PC-3 (cell line): ENCODE results near the gene SLC8A2. TPM values are rescaled to one million over a fixed set of nuclear protein-coding genes. Genes with fewer than 3 reads are reported as not detected.
A peak's percentile ranks its signal among the peaks of the same experiment; 100 is the strongest.

Experiments
- ATAC-seq: fragments of 200-7000 bp; cut with Tn5 transposase; 2 replicates; pipeline ENCODE4 v1.9.1; 2020; ENCODE audit warnings: mild to moderate bottlenecking, moderate library complexity
- BruUV-seq: library from RNA; stranded (reverse); fragments of 400-500 nt; replicated peaks from 2 replicates; lab custom pipeline; 2021; lab: Mats Ljungman, UMichigan
- CTCF ChIA-PET: fragments of 300-600 bp; sonication (Branson Sonifier 250); formaldehyde crosslinking; loops from one replicate; lab custom pipeline; 2022; ENCODE audit warnings: antibody characterized with exemption; lab: Charles Lee
- POLR2A ChIA-PET: fragments of 300-600 bp; sonication (Branson Sonifier 250); formaldehyde crosslinking; loops from one replicate; lab custom pipeline; 2022; ENCODE audit warnings: antibody characterized with exemption; ENCODE audit not compliant: unreplicated experiment; lab: Charles Lee
- DNase-seq: peaks from one replicate; pipeline ENCODE4 v3.0.0-alpha.2; 2015
- H2AFZ ChIP-seq: fragments of 300-600 bp; sonication (generic); 2 replicates; pipeline ENCODE4 v1.6.0; 2016; ENCODE audit warnings: antibody characterized with exemption, low read length
- H3F3A ChIP-seq: fragments of 300-600 bp; sonication (generic); one replicate; pipeline ENCODE4 v1.6.0; 2017; ENCODE audit warnings: antibody characterized with exemption, low read length, control low read depth, mild to moderate bottlenecking; ENCODE audit not compliant: unreplicated experiment
- H3K27ac ChIP-seq: fragments of 300-600 bp; sonication (generic); 2 replicates; pipeline ENCODE4 v1.5.1; 2016; ENCODE audit warnings: mild to moderate bottlenecking, low read length
- H3K27me3 ChIP-seq: fragments of 300-600 bp; sonication (generic); 2 replicates; pipeline ENCODE4 v1.6.1; 2016; ENCODE audit warnings: low read length, mixed read lengths
- H3K36me3 ChIP-seq: fragments of 300-600 bp; sonication (generic); 2 replicates; pipeline ENCODE4 v1.6.1; 2016; ENCODE audit warnings: low read depth, mixed run types, low read length, mixed read lengths
- H3K4me1 ChIP-seq: fragments of 300-600 bp; sonication (generic); 2 replicates; pipeline ENCODE4 v1.5.1; 2016; ENCODE audit warnings: low read length; ENCODE audit not compliant: insufficient read depth
- H3K4me2 ChIP-seq: fragments of 300-600 bp; sonication (generic); 2 replicates; pipeline ENCODE4 v1.6.0; 2016; ENCODE audit warnings: low read length
- H3K4me3 ChIP-seq: fragments of 300-600 bp; sonication (generic); 2 replicates; pipeline ENCODE4 v1.5.1; 2016; ENCODE audit warnings: mild to moderate bottlenecking, low read length, mixed read lengths
- H3K79me2 ChIP-seq: fragments of 300-600 bp; sonication (generic); 2 replicates; pipeline ENCODE4 v1.6.1; 2017; ENCODE audit warnings: low read length, mixed read lengths
- H3K9ac ChIP-seq: fragments of 300-600 bp; sonication (generic); 2 replicates; pipeline ENCODE4 v1.6.0; 2016; ENCODE audit warnings: mild to moderate bottlenecking, low read length
- H3K9me2 ChIP-seq: fragments of 300-600 bp; sonication (generic); replicated peaks from 2 replicates; pipeline ENCODE4 v1.6.1; 2016; ENCODE audit warnings: mixed run types, low read length, mixed read lengths
- H3K9me3 ChIP-seq: fragments of 300-600 bp; sonication (generic); 2 replicates; pipeline ENCODE4 v1.6.1; 2016; ENCODE audit warnings: low read length, mixed read lengths
- H4K20me1 ChIP-seq: fragments of 300-600 bp; sonication (generic); 2 replicates; pipeline ENCODE4 v1.6.1; 2016; ENCODE audit warnings: low read length, mixed read lengths
- EZH2 ChIP-seq: fragments of 300-600 bp; sonication (generic); IDR thresholded peaks from one replicate; pipeline ENCODE4 v1.6.1; 2017; ENCODE audit warnings: antibody characterized with exemption, mild to moderate bottlenecking, low read length; ENCODE audit not compliant: unreplicated experiment
- EZH2phosphoT487 ChIP-seq: fragments of 300-600 bp; sonication (generic); IDR thresholded peaks from 2 replicates; pipeline ENCODE4 v1.6.1; 2018; ENCODE audit warnings: mild to moderate bottlenecking, antibody characterized with exemption, low read length, borderline replicate concordance
- intact Hi-C: fragments of 100-400 bp; cut with micrococcal nuclease; formaldehyde crosslinking; loops from 2 replicates; pipeline ENCODE4 v1.9.0; 2023
- total RNA-seq: library from RNA; depleted of rRNA; stranded (reverse); fragments of >200 nt; gene quantifications from 2 replicates; pipeline ENCODE4 v1.2.3, GENCODE V29; 2014
- TF ChIP-seq, protein P1 (sequence below): fragments of 300-600 bp; sonication (generic); conservative IDR thresholded peaks from 2 replicates; pipeline ENCODE4 v1.5.1; 2017; ENCODE audit warnings: antibody characterized with exemption, low read depth, mild to moderate bottlenecking, low read length

The SLC8A2 gene
- total RNA-seq, 1 experiment from 2014 or later, result 0.33 TPM

DNA sequence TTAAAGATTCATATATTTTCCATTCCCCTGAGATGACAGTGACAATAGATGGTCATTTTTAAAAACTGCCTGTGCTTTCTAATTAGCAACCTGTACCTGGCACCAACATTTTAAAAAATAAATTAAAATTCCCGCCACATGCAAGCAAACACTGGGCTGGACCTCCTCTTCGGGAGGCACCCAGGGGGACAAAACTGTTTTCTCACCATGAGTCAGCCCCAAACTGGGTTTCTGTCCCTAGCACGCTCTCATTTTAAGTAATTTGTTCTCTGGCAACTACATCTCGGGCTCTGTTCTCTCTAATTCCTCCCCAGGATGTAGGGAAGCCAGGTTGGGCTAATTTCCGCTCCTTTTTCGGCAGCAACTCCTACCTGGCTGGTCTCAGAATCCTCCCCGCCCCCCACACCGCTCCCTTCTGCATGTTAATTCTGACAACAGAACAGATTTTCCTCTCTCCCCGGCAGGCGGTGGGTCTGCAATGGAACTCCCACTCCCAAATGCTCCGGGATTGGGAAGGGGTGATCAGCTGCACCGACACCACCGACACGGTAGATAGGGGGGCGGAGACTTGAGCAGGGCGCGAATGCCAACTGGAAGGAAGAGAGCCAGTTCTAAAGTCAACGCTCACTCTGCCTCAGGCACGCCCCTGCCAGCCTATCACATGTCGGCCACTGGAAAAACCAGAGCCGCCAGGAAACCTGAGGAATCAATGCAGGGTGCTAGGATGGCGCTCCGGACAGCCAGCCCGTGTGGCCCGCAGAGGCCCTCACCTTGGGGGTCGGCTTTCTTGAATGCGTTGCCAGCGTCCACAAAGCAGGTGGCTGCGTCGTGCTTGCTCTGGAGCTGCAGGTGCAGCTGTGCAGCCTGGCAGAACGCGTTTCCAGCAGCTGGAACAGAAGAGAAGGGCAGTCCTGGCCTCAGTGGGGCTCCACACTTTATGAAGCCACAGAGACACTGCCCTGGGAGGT lies 28.5 kb upstream of the SLC8A2 start:
- TF ChIP-seq, protein P1, sequence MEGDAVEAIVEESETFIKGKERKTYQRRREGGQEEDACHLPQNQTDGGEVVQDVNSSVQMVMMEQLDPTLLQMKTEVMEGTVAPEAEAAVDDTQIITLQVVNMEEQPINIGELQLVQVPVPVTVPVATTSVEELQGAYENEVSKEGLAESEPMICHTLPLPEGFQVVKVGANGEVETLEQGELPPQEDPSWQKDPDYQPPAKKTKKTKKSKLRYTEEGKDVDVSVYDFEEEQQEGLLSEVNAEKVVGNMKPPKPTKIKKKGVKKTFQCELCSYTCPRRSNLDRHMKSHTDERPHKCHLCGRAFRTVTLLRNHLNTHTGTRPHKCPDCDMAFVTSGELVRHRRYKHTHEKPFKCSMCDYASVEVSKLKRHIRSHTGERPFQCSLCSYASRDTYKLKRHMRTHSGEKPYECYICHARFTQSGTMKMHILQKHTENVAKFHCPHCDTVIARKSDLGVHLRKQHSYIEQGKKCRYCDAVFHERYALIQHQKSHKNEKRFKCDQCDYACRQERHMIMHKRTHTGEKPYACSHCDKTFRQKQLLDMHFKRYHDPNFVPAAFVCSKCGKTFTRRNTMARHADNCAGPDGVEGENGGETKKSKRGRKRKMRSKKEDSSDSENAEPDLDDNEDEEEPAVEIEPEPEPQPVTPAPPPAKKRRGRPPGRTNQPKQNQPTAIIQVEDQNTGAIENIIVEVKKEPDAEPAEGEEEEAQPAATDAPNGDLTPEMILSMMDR, result no peak
- no peak for TF ChIP-seq EZH2
- TF ChIP-seq EZH2phosphoT487, result no peak
- intact Hi-C loops, result no loop called here
- Histone ChIP-seq H3K27ac (no peak overlapping the region), H4K20me1 (no peaks in the 10 kb centered on the region), H3K79me2 (no peaks in the 10 kb centered on the region), H3K9me3 (no peaks in the 10 kb centered on the region), H3K9ac (no peak overlapping the region), H3K9me2 (no peaks in the 10 kb centered on the region), H3K4me2 (no peak overlapping the region), H3K4me3 (no peak overlapping the region), H2AFZ (no peak overlapping the region), H3K36me3 (no peaks in the 10 kb centered on the region; the same call in 1 of the 2 replicates), H3K27me3 (no peaks in the 10 kb centered on the region), H3F3A (no peaks in the 10 kb centered on the region), H3K4me1 (no peaks in the 10 kb centered on the region)
- ChIA-PET CTCF (no interaction called here), POLR2A (no interaction called here)
- no peak for ATAC-seq
- BruUV-seq, result TSS peak; percentile 16
- DNase-seq, result no peak

GRCh38 chr19:47499371-47499770 lies 27.7 kb upstream of the SLC8A2 start:
- Histone ChIP-seq H3F3A (no peaks in the 10 kb centered on the region), H4K20me1 (no peaks in the 10 kb centered on the region), H3K4me2 (no peak overlapping the region), H3K9me2 (no peaks in the 10 kb centered on the region), H3K4me1 (no peaks in the 10 kb centered on the region), H3K27ac (no peak overlapping the region), H3K36me3 (no peaks in the 10 kb centered on the region; the same call in 1 of the 2 replicates), H3K9ac (no peak overlapping the region), H3K9me3 (no peaks in the 10 kb centered on the region), H3K79me2 (no peaks in the 10 kb centered on the region), H3K27me3 (no peaks in the 10 kb centered on the region), H2AFZ (no peak overlapping the region), H3K4me3 (no peak overlapping the region)
- ATAC-seq (no peak), DNase-seq (no peak)
- intact Hi-C loops, result no loop called here
- TF ChIP-seq, protein P1, result no peak
- no peak for TF ChIP-seq EZH2
- no TSS peak for BruUV-seq
- POLR2A ChIA-PET, result no interaction called here
- CTCF ChIA-PET, result no interaction called here

DNA sequence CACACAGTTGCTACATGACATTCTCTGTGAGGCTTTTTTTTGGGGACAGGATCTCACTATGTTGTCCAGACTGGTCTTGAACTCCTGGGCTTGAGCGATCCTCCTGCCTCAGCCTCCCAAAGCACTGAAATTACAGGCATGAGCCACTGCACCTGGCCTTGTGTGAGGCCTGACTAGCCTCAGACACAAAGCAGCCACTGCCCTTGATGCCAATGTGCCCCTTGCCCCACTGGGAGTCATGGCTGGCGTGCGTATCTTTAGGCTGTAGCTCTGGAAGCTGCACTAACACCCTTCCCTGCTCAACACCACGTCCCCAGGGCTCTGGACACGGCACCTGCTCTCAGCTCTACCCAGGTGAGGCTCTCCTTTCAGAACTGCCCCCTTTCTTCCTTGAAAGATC lies 26.9 kb upstream of the SLC8A2 start:
- no peak for DNase-seq
- Histone ChIP-seq H3K4me1 (no peaks in the 10 kb centered on the region), H3K9ac (no peak overlapping the region), H3F3A (no peaks in the 10 kb centered on the region), H3K9me3 (no peaks in the 10 kb centered on the region), H4K20me1 (no peaks in the 10 kb centered on the region), H3K4me2 (no peak overlapping the region), H3K9me2 (no peaks in the 10 kb centered on the region), H3K36me3 (no peaks in the 10 kb centered on the region; the same call in 1 of the 2 replicates), H2AFZ (no peak overlapping the region), H3K27me3 (no peaks in the 10 kb centered on the region), H3K27ac (no peak overlapping the region), H3K4me3 (no peak overlapping the region), H3K79me2 (no peaks in the 10 kb centered on the region)
- ChIA-PET CTCF (no interaction called here), POLR2A (no interaction called here)
- TF ChIP-seq EZH2, result no peak
- TF ChIP-seq, protein P1, result no peak
- TF ChIP-seq EZH2phosphoT487, result no peak
- no TSS peak for BruUV-seq
- no peak for ATAC-seq
- intact Hi-C loops, result no loop called here
